ENCODE data around the gene WNT9B. TPM values are rescaled to one million over a fixed set of nuclear protein-coding genes. Genes with fewer than 3 reads are reported as not detected.

WNT9B gene
- total RNA-seq, 3 donors from 2014 or later (not counting 1 experiment from before 2014, with no cell fraction given), result not detected

DNA sequence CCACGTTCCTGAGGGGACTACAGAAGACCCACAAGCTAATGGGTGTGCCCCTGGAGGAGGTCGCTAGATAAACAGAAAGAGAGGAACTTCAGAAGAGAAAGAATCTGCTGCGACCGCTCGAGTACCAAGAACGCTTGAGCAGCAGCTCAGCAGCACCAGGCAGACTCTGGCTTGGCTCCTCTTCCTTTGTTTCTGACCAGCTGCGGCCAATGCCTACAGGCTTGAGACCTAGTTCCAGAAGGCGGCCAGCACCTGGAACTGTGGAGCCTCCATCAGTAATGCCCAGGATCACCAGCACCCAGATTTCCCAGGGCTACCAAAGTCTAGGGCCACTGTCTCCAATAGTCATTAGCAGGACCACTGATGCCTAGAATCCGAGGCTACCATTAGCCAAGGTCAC lies 45.6 kb downstream of the WNT9B start:
- peaks cover 9 to 15% of the 10 kb centered on the region in 2 donors for H3K27me3 Mint-ChIP-seq (ENCODE audit: low read depth in 2 of 2)
- TF ChIP-seq, protein P1, sequence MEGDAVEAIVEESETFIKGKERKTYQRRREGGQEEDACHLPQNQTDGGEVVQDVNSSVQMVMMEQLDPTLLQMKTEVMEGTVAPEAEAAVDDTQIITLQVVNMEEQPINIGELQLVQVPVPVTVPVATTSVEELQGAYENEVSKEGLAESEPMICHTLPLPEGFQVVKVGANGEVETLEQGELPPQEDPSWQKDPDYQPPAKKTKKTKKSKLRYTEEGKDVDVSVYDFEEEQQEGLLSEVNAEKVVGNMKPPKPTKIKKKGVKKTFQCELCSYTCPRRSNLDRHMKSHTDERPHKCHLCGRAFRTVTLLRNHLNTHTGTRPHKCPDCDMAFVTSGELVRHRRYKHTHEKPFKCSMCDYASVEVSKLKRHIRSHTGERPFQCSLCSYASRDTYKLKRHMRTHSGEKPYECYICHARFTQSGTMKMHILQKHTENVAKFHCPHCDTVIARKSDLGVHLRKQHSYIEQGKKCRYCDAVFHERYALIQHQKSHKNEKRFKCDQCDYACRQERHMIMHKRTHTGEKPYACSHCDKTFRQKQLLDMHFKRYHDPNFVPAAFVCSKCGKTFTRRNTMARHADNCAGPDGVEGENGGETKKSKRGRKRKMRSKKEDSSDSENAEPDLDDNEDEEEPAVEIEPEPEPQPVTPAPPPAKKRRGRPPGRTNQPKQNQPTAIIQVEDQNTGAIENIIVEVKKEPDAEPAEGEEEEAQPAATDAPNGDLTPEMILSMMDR (IDR thresholded peaks at IDR 0.05), result no peak
- no peaks in the 10 kb centered on the region for H3K36me3 ChIP-seq (ENCODE audit: control insufficient read depth, insufficient read depth, low read length)
- H3K27ac ChIP-seq (ENCODE audit: low read length), result no peak overlapping the region
- intact Hi-C loops (cut with micrococcal nuclease), result no loop called here
- H3K4me1 Mint-ChIP-seq, result no peaks in the 10 kb centered on the region
- no peaks in the 10 kb centered on the region for H3K36me3 Mint-ChIP-seq
- no peak overlapping the region for H3K27ac Mint-ChIP-seq
- H3K4me3 Mint-ChIP-seq, result no peak overlapping the region
- DNase-seq, result no peak
- no peaks in the 10 kb centered on the region for H3K9me3 Mint-ChIP-seq
- H3K4me3 ChIP-seq (ENCODE audit: low read length), result no peak overlapping the region
- no peaks in the 10 kb centered on the region for H3K27me3 ChIP-seq (ENCODE audit: control insufficient read depth, insufficient read depth, low read length)
- H3K4me1 ChIP-seq (ENCODE audit: control insufficient read depth, insufficient read depth, low read length), result no peaks in the 10 kb centered on the region
- no peaks in the 10 kb centered on the region for H3K9me3 ChIP-seq (ENCODE audit: control insufficient read depth, insufficient read depth, low read length)
- 91% methylated on average over 9 of the region's 9 CpGs for WGBS (ENCODE audit: insufficient coverage)
- ATAC-seq, result no peak

DNA sequence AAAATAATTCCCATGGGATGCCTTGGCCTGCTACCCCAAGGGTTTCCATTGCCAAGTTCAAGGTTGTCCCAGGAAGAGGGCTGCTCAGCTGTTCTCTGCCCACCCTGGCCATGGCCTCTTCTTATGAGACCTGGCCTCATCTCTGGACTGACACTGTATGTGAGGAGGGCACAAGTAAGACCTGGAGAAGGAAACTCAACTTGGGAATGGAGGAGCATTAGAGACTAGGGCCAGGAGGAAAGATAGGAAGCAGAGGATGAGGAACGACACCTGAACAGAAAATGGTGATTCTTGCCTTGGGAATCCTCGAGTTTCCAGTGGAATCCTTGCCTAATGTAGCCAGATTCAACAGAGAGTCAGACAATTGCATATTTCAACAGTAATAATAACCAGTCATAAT lies 47.0 kb downstream of the WNT9B start:
- 70% methylated on average over 2 of the region's 2 CpGs for WGBS (ENCODE audit: insufficient coverage)
- no peak overlapping the region for H3K27ac Mint-ChIP-seq
- Histone ChIP-seq H3K4me1 (ENCODE audit: control insufficient read depth, insufficient read depth, low read length) (no peaks in the 10 kb centered on the region), H3K36me3 (ENCODE audit: control insufficient read depth, insufficient read depth, low read length) (no peaks in the 10 kb centered on the region), H3K4me3 (ENCODE audit: low read length) (no peak overlapping the region), H3K27ac (ENCODE audit: low read length) (no peak overlapping the region), H3K9me3 (ENCODE audit: control insufficient read depth, insufficient read depth, low read length) (no peaks in the 10 kb centered on the region), H3K27me3 (ENCODE audit: control insufficient read depth, insufficient read depth, low read length) (no peaks in the 10 kb centered on the region)
- H3K9me3 Mint-ChIP-seq, result no peaks in the 10 kb centered on the region
- no peak overlapping the region for H3K4me3 Mint-ChIP-seq
- no peaks in the 10 kb centered on the region for H3K36me3 Mint-ChIP-seq
- no peak for DNase-seq
- intact Hi-C loops (cut with micrococcal nuclease), result no loop called here
- TF ChIP-seq, protein P1 (IDR thresholded peaks at IDR 0.05), result no peak
- H3K27me3 Mint-ChIP-seq (ENCODE audit: low read depth in 2 of 2), result peaks cover 3 to 7% of the 10 kb centered on the region in 2 donors
- no peaks in the 10 kb centered on the region for H3K4me1 Mint-ChIP-seq
- ATAC-seq, result no peak

DNA sequence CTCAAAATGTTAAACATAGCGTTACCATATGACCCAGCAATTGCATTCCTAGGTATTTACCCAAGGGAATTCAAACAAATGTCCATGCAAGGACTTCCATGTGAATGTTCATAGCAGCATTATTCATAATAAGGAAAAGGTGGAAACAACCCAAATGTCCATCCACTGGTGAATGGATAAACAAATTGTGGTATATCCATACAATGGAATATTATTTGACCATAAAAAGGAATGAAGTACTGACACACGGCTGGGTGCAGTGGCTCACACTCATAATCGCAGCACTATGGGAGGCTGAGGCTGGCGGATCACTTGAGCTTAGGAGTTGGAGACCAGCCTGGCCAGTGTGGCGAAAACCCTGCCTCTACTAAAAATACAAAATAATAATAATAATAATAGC lies 47.5 kb downstream of the WNT9B start:
- intact Hi-C loops (cut with micrococcal nuclease), result no loop called here
- 95% methylated on average over 4 of the region's 5 CpGs for WGBS (ENCODE audit: insufficient coverage)
- Mint-ChIP-seq H3K9me3 (no peaks in the 10 kb centered on the region), H3K27ac (no peak overlapping the region), H3K27me3 (ENCODE audit: low read depth in 2 of 2) (peaks cover 3 to 7% of the 10 kb centered on the region in 2 donors), H3K36me3 (no peaks in the 10 kb centered on the region), H3K4me1 (no peaks in the 10 kb centered on the region), H3K4me3 (no peak overlapping the region)
- no peaks in the 10 kb centered on the region for H3K27me3 ChIP-seq (ENCODE audit: control insufficient read depth, insufficient read depth, low read length)
- H3K9me3 ChIP-seq (ENCODE audit: control insufficient read depth, insufficient read depth, low read length), result no peaks in the 10 kb centered on the region
- TF ChIP-seq, protein P1 (IDR thresholded peaks at IDR 0.05), result no peak
- ATAC-seq (no peak), DNase-seq (no peak)
- H3K27ac ChIP-seq (ENCODE audit: low read length), result no peak overlapping the region
- H3K36me3 ChIP-seq (ENCODE audit: control insufficient read depth, insufficient read depth, low read length), result no peaks in the 10 kb centered on the region
- H3K4me1 ChIP-seq (ENCODE audit: control insufficient read depth, insufficient read depth, low read length), result no peaks in the 10 kb centered on the region
- no peak overlapping the region for H3K4me3 ChIP-seq (ENCODE audit: low read length)

DNA sequence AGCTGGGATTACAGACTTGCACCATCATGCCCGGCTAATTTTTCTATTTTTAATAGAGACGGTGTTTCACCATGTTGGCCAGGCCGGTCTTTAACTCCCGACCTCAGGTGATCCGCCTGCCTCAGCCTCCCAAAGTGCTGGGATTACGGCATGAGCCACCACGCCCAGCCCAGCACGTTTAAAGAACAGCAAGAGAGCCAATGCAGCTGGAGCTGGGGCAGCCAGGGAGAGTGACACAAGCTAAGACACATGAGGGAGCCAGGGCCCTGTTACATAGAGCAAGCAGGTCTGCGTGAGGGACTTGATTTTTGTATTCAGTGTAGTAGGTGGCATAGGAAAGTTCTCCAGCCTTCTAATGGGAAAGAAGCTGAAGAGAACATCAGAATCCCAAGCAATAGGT lies 49.9 kb downstream of the WNT9B start:
- peaks cover 0 to 8% of the 10 kb centered on the region in 2 donors for H3K4me1 Mint-ChIP-seq
- no peaks in the 10 kb centered on the region for H3K9me3 ChIP-seq (ENCODE audit: control insufficient read depth, insufficient read depth, low read length)
- intact Hi-C loops (cut with micrococcal nuclease), result no loop called here
- no peaks in the 10 kb centered on the region for H3K27me3 ChIP-seq (ENCODE audit: control insufficient read depth, insufficient read depth, low read length)
- H3K36me3 Mint-ChIP-seq, result no peaks in the 10 kb centered on the region
- TF ChIP-seq, protein P1 (IDR thresholded peaks at IDR 0.05), result no peak
- no peak overlapping the region for H3K27ac ChIP-seq (ENCODE audit: low read length)
- peaks cover 7% of the 10 kb centered on the region in 2 donors for H3K27me3 Mint-ChIP-seq (ENCODE audit: low read depth in 2 of 2)
- ATAC-seq, result no peak
- H3K4me3 Mint-ChIP-seq, result no peak overlapping the region
- no peak overlapping the region for H3K27ac Mint-ChIP-seq
- DNase-seq, result no peak
- no peak overlapping the region for H3K4me3 ChIP-seq (ENCODE audit: low read length)
- H3K36me3 ChIP-seq (ENCODE audit: control insufficient read depth, insufficient read depth, low read length), result no peaks in the 10 kb centered on the region
- no peaks in the 10 kb centered on the region for H3K9me3 Mint-ChIP-seq
- 91% methylated on average over 9 of the region's 9 CpGs for WGBS (ENCODE audit: insufficient coverage)
- peaks cover 6% of the 10 kb centered on the region for H3K4me1 ChIP-seq (ENCODE audit: control insufficient read depth, insufficient read depth, low read length)

All from natural killer cell (primary cell).